Embryonic facial prominence (tissue), 1 donor: Measurements from ENCODE around the gene USP13.

Experiments
- DNase-seq: peaks from one replicate; pipeline ENCODE4 v3.0.0-alpha.2; 2016; ENCODE audit errors: extremely low spot score

Gene USP13

DNA sequence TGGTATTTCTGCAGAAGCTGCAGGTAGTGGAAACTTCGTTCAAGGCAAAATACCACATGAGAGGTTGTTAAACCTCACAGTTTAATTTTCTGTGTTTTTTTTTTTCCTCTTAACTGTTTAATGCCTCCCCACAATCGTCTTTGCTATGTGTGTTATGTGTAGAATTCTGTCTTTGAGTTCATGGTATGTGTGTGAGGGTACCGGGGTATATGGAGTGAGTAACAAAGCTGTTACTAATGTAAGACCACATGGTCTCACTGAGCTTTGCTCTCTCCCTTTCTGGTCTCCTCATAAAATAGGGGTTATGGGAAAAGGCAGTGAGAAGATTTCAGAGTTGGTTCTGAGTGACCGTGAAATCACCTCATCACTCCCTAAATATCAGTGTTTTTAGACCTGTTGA, 143.6 kb downstream of the USP13 start:
- no peak for DNase-seq

DNA sequence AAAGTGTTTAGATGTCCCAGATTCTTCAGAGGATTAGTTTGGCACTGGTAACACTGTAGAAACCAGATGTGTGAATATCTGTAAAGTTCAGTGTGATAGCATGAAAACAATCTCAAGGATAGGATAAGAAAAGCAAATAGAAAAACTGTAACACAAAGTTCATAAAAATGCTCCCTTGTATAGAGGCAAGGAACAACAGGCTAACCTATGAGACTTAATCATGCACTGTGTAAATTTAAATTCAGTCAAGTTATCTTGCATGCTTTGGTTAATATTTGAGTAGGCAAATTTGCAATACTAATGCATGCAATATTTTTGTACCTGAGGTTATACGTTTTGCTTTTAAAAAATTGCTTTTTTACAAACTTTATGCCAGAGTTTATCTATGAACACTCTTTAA, 144.4 kb downstream of the USP13 start:
- DNase-seq, result no peak

DNA sequence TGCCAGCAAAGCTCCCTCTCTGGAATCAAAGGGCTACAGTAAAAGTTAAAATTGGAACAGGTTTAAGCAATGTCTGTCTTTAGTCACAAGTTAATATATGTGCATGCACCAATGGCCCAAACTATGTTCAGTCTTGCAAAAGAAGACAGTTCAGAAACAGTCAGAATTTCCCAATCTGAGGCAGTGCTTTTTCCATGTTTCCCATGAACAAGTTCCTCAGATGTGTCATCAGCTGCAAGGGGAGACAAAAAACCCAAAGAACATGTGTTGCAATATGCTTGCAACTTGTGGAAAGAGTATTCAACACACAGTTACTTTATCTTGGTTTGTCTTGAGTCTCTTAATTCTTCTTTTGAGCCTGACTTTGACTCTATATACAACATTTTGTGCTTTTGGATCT, 148.4 kb downstream of the USP13 start:
- DNase-seq, result no peak

DNA sequence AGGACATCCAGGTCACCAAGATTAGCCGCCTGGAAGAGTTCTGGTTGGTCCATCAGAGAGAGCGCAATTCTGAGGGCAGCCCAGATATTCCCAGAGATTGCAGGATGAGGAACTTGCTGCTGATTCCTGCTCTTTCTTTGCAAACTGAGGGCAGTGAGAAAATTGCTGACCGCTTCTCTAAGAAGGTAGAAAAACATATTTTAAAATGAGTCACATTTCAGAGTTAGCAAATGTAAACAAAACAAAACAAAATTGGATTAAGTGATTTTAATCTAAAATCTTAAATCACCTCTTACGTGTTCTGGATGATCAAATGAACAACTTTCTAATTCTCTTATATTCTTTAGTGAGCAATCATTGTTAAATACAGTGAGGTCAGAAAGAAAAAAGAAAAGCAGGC, 149.0 kb downstream of the USP13 start:
- no peak for DNase-seq

DNA sequence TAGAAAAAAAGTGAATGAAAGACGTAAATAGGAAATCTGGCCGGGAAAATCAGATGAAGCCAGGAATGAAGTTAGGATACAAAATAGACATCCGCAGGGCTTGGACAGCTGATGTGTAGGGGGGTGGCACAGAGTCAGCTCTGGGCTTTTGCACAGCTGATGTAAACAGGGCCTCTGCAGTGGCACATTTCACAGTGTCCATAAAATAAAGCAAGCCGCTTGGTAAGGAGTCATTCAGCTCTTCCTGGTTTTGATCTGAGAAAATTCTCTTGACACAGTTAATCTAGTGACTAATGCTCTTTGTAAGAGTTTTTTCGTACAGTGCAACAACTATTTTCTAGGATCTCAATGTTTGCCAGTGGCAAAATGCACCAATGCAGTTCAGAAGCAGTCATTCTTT, 153.3 kb downstream of the USP13 start:
- no peak for DNase-seq

DNA sequence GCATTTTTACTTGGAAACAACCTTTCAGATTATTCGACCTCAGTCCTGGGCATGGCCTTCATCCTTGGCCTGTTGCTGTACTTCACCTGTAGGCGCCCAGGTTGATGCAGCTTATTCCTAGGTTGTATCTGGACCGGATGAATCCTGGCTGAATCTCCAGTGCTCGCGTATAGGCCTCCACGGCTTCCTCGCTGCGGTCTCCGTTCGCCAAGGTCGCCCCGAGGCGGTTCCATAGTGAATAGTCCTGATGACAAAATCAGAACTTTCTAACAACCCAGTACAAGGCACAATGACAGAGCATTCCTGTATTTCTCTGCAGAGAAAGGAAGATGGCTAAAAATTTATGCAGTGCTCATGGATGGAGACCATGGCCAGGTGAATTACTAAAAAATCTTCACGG, 154.7 kb downstream of the USP13 start:
- DNase-seq, result no peak

DNA sequence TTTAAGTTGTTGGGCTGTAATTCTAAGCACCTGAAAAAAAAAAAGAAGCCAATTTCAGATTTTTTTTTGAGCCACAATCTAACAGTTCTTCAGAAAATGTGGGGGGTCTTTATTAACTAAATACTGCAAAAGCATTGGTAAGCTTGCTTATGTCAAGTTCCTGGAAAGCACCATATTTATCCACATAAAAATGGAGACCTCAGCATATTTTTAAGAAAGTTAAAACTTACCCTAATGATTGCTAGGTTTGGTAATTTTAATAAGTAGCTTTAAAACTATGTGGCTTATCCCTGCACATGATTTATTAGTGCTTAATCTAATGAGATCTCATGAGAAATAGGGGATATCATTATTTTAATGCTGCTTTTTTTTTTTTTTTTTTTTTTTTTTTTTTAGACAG, 156.8 kb downstream of the USP13 start:
- DNase-seq, result no peak

DNA sequence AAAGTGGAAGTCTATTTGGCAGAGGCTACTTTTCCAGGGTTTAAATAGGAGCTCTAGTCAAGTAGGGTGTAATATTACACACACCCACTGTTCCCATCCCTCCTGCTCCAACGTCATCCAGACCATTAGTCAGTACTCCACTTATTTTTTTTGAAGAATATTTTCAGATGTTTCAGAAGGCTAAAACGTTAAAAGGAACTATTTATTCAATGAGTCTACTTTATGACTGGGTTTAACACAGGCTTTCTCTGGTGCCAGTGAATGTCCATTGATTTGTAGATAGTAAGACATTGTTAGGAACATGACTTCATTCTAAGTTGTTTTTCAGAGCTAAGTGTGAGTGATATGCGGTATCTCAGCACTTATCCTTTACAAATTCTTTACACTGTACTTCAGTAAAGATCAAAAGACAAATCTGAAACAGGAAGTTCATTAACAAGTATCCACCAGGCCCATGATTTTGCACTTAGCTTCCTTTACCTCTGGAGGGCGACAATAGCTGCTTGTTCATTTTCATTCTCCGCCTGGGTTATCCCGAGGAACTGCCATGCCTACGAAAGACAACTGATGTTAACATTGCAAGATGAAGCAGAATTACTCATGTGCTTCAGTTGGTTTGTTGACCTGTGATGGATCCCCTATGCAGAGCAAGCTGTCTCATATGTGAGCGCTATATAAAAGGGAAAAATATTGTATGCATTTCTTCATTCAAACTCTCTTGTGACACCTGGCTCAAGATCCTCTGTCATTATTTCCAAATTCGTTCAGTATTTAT, 158.7 kb downstream of the USP13 start:
- DNase-seq, result no peak

DNA sequence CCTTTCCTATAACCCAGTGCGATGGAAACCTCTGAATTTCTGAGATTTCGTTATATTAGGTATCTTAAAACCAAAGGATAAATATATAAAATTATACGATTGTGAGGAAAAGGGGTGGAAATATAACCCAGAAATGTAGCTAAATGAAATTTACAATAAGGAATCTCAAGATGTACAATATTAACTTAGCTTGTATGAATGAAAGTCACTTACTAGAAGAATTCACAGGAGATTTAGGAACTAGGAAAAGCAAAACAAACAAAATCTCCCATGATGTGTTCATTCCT, 159.2 kb downstream of the USP13 start:
- DNase-seq, result no peak

DNA sequence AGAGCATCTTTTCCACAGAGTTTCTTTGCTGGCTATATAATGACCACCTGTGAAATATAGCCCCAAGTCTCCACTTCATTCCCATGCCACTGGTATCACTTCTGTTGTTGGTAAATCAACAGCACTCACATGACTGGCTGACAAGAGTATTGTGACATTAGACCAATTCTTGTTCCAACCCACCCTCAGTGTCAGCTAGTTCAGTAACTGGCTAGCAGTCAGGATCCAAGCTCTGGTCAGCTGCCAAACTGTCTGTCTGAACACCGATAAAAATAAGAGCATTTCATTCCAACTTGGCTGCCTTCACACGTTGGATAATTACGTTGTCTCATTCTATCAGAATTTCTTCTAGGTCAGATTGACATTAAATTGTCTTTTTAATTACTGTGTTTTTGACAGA, 166.5 kb downstream of the USP13 start:
- DNase-seq, result no peak

DNA sequence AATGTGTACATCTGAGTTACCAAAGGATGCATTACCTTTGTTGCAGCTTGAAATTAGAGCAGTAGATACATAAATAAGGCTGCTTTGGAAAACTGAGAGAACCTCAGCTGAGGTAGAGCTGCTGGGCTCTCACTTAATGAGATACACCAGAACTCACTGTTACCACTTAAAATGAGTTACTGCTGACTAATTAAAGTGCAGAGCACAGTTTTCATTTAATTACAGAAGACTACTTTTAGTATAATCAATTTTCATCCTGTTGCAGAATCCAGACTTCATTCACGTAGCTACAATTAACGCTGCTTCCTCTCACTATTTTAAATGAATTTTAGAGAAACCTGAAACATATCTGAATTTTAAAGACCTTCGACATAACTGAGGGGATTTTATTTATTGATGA, 169.5 kb downstream of the USP13 start:
- no peak for DNase-seq

DNA sequence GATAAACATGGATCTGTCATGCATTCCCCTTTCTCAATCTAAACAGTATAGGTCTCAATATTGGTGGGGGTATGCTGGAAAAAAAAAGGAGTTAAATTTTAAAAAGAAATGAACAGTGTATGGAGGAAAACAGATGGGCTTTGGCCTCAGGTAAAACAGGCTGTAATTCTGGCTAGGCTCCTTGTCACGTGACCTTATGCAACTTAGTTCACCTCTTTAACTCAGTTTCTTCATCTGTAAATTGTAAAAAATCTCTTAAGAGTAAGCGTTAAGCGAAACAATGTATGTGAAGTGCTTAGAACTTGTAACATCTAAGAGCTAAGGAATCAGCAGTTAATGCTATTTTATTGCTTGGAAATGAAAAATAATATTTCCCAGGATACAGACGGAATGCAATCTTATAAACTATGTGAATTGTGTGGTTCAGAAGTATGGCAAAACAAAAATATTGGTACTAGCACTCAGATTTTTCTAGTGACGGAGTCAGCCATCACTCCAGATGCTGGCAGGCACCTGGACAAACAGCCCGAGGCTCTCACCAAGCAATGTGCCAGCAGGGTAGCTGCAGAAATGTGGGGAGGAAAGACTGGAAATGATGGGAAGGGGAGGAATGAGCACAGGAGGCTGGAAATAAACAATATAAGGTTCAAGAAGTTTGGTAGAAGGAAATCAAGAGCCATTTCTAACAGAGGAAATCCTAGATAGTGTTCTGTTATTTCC, 172.8 kb downstream of the USP13 start:
- no peak for DNase-seq

DNA sequence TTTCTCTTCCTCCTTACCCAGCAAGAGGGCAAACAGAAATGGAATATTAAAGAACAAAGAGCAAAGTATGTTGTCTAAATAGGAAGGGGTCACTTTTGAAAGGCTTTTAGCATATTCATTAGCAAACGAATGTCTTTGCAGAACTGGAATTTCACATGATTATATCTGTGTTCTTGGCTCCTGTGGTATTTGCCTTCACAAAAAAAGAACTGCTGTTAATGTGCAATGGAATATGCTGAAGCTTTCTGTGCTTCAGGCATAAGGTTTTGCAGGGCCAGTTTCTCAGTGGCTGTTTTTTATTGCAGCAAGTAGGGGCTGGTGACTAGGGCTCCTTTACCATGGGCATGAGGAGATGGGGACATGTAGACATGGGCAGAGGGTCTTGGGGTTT, 173.4 kb downstream of the USP13 start:
- no peak for DNase-seq

DNA sequence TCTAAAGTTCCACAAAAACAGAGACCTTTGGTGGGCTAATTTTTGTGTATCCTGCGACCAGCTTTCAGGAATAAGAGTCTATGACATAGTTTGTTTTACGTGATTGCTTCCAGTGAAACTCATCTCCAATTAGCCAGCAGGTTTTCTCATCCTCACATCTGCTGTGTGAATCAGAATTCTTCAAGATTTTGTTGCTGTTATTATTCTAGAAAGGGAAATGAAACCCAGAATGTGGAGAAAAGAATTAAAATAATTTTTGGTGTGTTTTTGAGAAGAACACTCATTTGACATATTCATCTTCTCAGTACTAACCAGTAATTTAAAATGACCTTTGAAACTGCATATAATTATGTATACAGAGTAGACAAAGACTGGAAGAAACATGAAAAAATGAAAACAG, 175.9 kb downstream of the USP13 start:
- DNase-seq, result no peak

DNA sequence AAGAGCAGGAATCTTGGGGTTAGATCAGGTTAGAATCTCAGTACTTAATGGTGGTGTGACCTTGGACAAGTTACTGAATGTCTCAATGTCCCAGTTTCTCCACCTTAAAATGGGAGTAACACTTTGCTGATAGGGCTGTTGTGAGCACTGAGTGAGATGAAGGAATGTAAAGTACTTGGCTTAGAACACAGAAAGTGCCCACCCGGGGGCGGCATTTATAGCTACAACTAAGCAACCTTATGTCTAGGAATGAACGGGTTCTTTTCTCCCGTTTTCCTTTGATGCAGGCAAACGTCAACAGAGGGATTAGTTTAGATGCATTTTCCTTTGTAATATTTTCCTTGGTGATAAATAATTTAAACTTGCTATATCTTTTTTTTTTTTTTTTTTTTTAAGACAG, 176.6 kb downstream of the USP13 start:
- DNase-seq, result no peak

DNA sequence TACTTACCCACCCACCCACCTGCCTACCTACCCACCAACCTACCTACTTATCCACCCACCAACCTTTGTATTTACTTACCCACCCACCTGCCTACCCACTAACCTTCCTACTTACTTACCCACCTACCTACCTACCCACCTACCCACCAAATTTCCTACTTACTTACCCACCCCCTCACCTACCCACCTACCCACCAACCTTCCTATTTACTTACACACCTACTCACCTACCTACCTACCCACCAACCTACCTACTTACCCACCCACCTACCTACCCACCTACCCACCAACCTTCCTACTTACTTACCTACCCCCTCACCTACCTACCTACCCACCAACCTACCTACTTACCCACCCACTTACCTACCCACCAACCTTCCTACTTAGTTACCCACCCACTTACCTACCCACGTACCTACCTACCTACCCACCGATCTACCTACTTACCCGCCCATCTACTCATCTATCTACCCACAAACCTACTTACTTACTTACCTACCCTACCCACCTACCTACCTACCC, 179.6 kb downstream of the USP13 start:
- DNase-seq, result no peak

DNA sequence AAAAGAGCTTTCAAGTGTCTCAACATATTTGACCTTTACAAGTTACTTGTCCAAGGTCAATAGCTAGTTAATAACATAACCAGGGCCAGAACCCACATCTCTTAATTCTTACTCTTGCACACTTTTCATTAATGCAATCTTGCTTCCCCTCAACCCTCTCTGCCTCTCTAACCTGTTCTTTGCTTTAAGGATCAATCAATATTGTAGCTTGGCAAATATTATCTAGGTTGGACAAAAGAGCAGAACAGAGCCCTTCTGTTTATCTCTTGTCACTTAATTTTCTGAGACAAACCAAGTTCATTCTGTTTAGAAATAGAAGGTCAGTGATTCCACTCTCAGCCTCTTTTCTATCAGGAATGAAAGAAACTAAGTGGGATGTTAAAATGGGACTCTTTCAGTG, 180.5 kb downstream of the USP13 start:
- DNase-seq, result no peak

DNA sequence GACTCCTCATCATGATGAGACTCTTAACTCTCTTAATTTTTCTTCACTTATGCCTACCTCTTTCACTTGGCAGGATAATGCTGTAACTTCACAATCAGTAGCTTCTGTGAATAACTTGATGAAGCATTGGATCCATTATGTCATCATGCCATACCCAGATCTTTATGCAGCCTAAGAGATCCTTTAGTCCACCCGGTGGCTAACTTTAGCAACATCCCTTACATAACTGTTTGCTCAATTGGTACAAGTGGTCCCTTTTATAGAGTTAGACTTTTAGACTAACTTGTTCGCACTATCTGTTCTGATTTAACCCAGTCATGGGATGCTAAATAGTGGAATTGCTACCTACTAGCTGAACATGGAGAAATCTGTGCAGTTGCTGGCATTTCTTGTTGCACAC, 184.5 kb downstream of the USP13 start:
- DNase-seq, result no peak
